Karpas-422 (cell line): ENCODE results near the gene UBE2L6. TPM values are rescaled to one million over a fixed set of nuclear protein-coding genes. Genes with fewer than 3 reads are reported as not detected.

Source experiments
- DNase-seq: peaks from one replicate; pipeline ENCODE4 v3.0.0-alpha.2; 2015
- H2AFZ ChIP-seq: fragments of 200-600 bp; sonication (generic); 2 replicates; pipeline ENCODE4 v1.6.1; 2014; ENCODE audit warnings: antibody characterized with exemption, low read length, mixed read lengths
- H3K27ac ChIP-seq: fragments of 200-600 bp; sonication (generic); 2 replicates; pipeline ENCODE4 v1.5.1; 2014; ENCODE audit warnings: mild to moderate bottlenecking, low read length, moderate library complexity
- H3K27me3 ChIP-seq: fragments of 200-600 bp; sonication (generic); 2 replicates; pipeline ENCODE4 v1.6.1; 2014; ENCODE audit warnings: low read length, mixed read lengths
- H3K36me3 ChIP-seq: fragments of 200-600 bp; sonication (generic); 2 replicates; pipeline ENCODE4 v1.6.1; 2014; ENCODE audit warnings: low read length, mixed read lengths; ENCODE audit not compliant: insufficient read depth
- H3K4me1 ChIP-seq: fragments of 200-600 bp; sonication (generic); 2 replicates; pipeline ENCODE4 v1.6.1; 2014; ENCODE audit warnings: mild to moderate bottlenecking, low read length, mixed read lengths
- H3K4me2 ChIP-seq: fragments of 200-600 bp; sonication (generic); 2 replicates; pipeline ENCODE4 v1.6.1; 2014; ENCODE audit warnings: low read length, low read depth, mild to moderate bottlenecking; ENCODE audit not compliant: poor library complexity, severe bottlenecking
- H3K4me3 ChIP-seq: fragments of 200-600 bp; sonication (generic); 2 replicates; pipeline ENCODE4 v1.5.1; 2014; ENCODE audit warnings: mild to moderate bottlenecking, antibody characterized with exemption, low read length, mixed read lengths
- H3K79me2 ChIP-seq: fragments of 200-600 bp; sonication (generic); 2 replicates; pipeline ENCODE4 v1.6.1; 2014; ENCODE audit warnings: mild to moderate bottlenecking, low read length, mixed read lengths
- H3K9ac ChIP-seq: fragments of 200-600 bp; sonication (generic); 2 replicates; pipeline ENCODE4 v1.6.0; 2014; ENCODE audit warnings: low read length
- H3K9me2 ChIP-seq: fragments of 200-600 bp; sonication (generic), shearing (Covaris generic); replicated peaks from 2 replicates; pipeline ENCODE4 v1.6.0; 2014; ENCODE audit warnings: mild to moderate bottlenecking, low read length, moderate library complexity; ENCODE audit not compliant: insufficient read depth
- H3K9me3 ChIP-seq: fragments of 300-700, 200-600 bp; sonication (generic); 2 replicates; pipeline ENCODE4 v1.6.1; 2014; ENCODE audit warnings: low read length, mixed read lengths
- H4K20me1 ChIP-seq: fragments of 200-600 bp; sonication (generic); 2 replicates; pipeline ENCODE4 v1.6.1; 2014; ENCODE audit warnings: mild to moderate bottlenecking, antibody characterized with exemption, low read length, low read depth; ENCODE audit not compliant: insufficient read depth
- small RNA-seq: library from RNA; depleted of rRNA; stranded (forward); fragments of <200 nt; gene quantifications from one replicate; pipeline ENCODE3, GENCODE V24; 2014
- total RNA-seq: library from RNA; depleted of rRNA; stranded (reverse); fragments of >200 nt; shearing (Covaris generic); gene quantifications from 2 replicates; pipeline ENCODE4 v1.2.3, GENCODE V29; 2014; ENCODE audit warnings: low replicate concordance; rRNA removed

UBE2L6 gene
- total RNA-seq, 1 experiment from 2014 or later: 129 TPM

GRCh38 chr11:57508341-57509170 lies 58.9 kb downstream of the UBE2L6 start:
- Histone ChIP-seq H2AFZ (no peak overlapping the region), H3K36me3 (peaks cover 23% of the 10 kb centered on the region), H3K4me2 (no peak overlapping the region), H4K20me1 (peaks cover 6% of the 10 kb centered on the region; the same call in 1 of the 2 replicates), H3K9ac (no peak overlapping the region), H3K9me3 (no peaks in the 10 kb centered on the region), H3K4me3 (no peak overlapping the region), H3K4me1 (peaks cover 37% of the 10 kb centered on the region), H3K27me3 (no peaks in the 10 kb centered on the region), H3K27ac (no peak overlapping the region; the same call in 1 of the 2 replicates), H3K79me2 (peaks cover 77% of the 10 kb centered on the region), H3K9me2 (no peaks in the 10 kb centered on the region)
- DNase-seq: no peak

- Histone ChIP-seq H3K27me3 (no peaks in the 10 kb centered on the region), H3K4me1 (peaks cover 17% of the 10 kb centered on the region), H3K79me2 (peaks cover 68% of the 10 kb centered on the region), H3K9me3 (no peaks in the 10 kb centered on the region), H3K9me2 (no peaks in the 10 kb centered on the region), H3K27ac (no peak overlapping the region), H4K20me1 (peaks cover 11% of the 10 kb centered on the region; the same call in 1 of the 2 replicates), H3K36me3 (peaks cover 23% of the 10 kb centered on the region), H3K4me3 (no peak overlapping the region), H2AFZ (no peak overlapping the region), H3K4me2 (no peak overlapping the region), H3K9ac (no peak overlapping the region)
- DNase-seq: no peak
Measured at GRCh38 chr11:57506522-57506921, 61.0 kb downstream of the UBE2L6 start.

GRCh38 chr11:57504511-57504910 lies 63.0 kb downstream of the UBE2L6 start:
- Histone ChIP-seq H3K9ac (no peak overlapping the region), H2AFZ (no peak overlapping the region), H4K20me1 (peaks cover 24% of the 10 kb centered on the region; the same call in 1 of the 2 replicates), H3K9me2 (no peaks in the 10 kb centered on the region), H3K79me2 (peaks cover 56% of the 10 kb centered on the region), H3K36me3 (peaks cover 38% of the 10 kb centered on the region), H3K9me3 (no peaks in the 10 kb centered on the region), H3K4me2 (no peak overlapping the region), H3K27me3 (no peaks in the 10 kb centered on the region), H3K27ac (no peak overlapping the region), H3K4me1 (peaks cover 4% of the 10 kb centered on the region; the same call in 1 of the 2 replicates), H3K4me3 (no peak overlapping the region)
- no peak for DNase-seq

GRCh38 chr11:57502870-57503269 lies 64.6 kb downstream of the UBE2L6 start:
- no peak overlapping the region for H3K4me3 ChIP-seq
- H2AFZ ChIP-seq: no peak overlapping the region
- H3K27me3 ChIP-seq: no peaks in the 10 kb centered on the region
- H3K9me2 ChIP-seq: no peaks in the 10 kb centered on the region
- peaks cover 24% of the 10 kb centered on the region; the same call in 1 of the 2 replicates for H4K20me1 ChIP-seq
- peaks cover 43% of the 10 kb centered on the region for H3K79me2 ChIP-seq
- H3K9me3 ChIP-seq: no peaks in the 10 kb centered on the region
- no peak overlapping the region for H3K4me2 ChIP-seq
- H3K9ac ChIP-seq: no peak overlapping the region
- H3K27ac ChIP-seq: no peak overlapping the region
- no peak for DNase-seq
- peaks cover 34% of the 10 kb centered on the region for H3K36me3 ChIP-seq
- H3K4me1 ChIP-seq: no peaks in the 10 kb centered on the region

GRCh38 chr11:57502376-57502775 lies 65.1 kb downstream of the UBE2L6 start:
- H3K4me3 ChIP-seq: no peak overlapping the region
- H3K27ac ChIP-seq: no peak overlapping the region
- DNase-seq: no peak
- no peaks in the 10 kb centered on the region for H3K9me2 ChIP-seq
- peaks cover 39% of the 10 kb centered on the region for H3K79me2 ChIP-seq
- no peaks in the 10 kb centered on the region for H3K9me3 ChIP-seq
- no peaks in the 10 kb centered on the region for H3K4me1 ChIP-seq
- H4K20me1 ChIP-seq: peaks cover 24% of the 10 kb centered on the region; the same call in 1 of the 2 replicates
- no peak overlapping the region for H3K4me2 ChIP-seq
- peaks cover 34% of the 10 kb centered on the region for H3K36me3 ChIP-seq
- no peaks in the 10 kb centered on the region for H3K27me3 ChIP-seq
- H2AFZ ChIP-seq: no peak overlapping the region
- no peak overlapping the region for H3K9ac ChIP-seq

- Histone ChIP-seq H3K27me3 (no peaks in the 10 kb centered on the region), H3K4me3 (no peak overlapping the region), H3K9me2 (no peaks in the 10 kb centered on the region), H3K9ac (no peak overlapping the region), H3K79me2 (peaks cover 36% of the 10 kb centered on the region), H2AFZ (no peak overlapping the region), H3K27ac (no peak overlapping the region), H3K36me3 (peaks cover 34% of the 10 kb centered on the region), H3K9me3 (no peaks in the 10 kb centered on the region), H4K20me1 (peaks cover 24% of the 10 kb centered on the region; the same call in 1 of the 2 replicates), H3K4me2 (no peak overlapping the region), H3K4me1 (no peaks in the 10 kb centered on the region)
- no peak for DNase-seq
Measured at GRCh38 chr11:57501953-57502352, 65.5 kb downstream of the UBE2L6 start.

Small RNAs within 50 kb of the gene (small RNA-seq; reads per million reads assigned to genes)
- gene RN7SL605P: not detected

Other genes with a start within 250 kb of the UBE2L6 start
- gene TNKS1BP1, start 242.7 kb downstream of the UBE2L6 start, total RNA-seq: 11.6 and 21.9 TPM in 2 replicates
- gene SSRP1, start 231.8 kb downstream of the UBE2L6 start, total RNA-seq: 79.9 and 111 TPM in 2 replicates
- not detected in 2 replicates for gene P2RX3, start 229.3 kb downstream of the UBE2L6 start, total RNA-seq
- not detected in 2 replicates for gene PRG3, start 186.5 kb downstream of the UBE2L6 start, total RNA-seq
- not detected in 2 replicates for gene PRG2, start 177.0 kb downstream of the UBE2L6 start, total RNA-seq
- 56.6 and 69.3 TPM in 2 replicates for gene SLC43A3, start 140.6 kb downstream of the UBE2L6 start, total RNA-seq
- gene RTN4RL2, start 107.1 kb downstream of the UBE2L6 start, total RNA-seq: 0.07 TPM in 1 of 2 replicates, not detected in the other
- 238 and 244 TPM in 2 replicates for gene SLC43A1, start 52.0 kb downstream of the UBE2L6 start, total RNA-seq
- gene TIMM10, start 36.9 kb downstream of the UBE2L6 start, total RNA-seq: 48.0 and 49.8 TPM in 2 replicates
- not detected in 2 replicates for gene SMTNL1, start 30.1 kb downstream of the UBE2L6 start, total RNA-seq
- gene SERPING1, start 30.0 kb upstream of the UBE2L6 start, total RNA-seq: not detected in 2 replicates
- not detected in 2 replicates for gene YPEL4, start 82.2 kb upstream of the UBE2L6 start, total RNA-seq
- gene CLP1, start 90.1 kb upstream of the UBE2L6 start, total RNA-seq: 16.9 and 22.4 TPM in 2 replicates
- gene ZDHHC5, start 100.4 kb upstream of the UBE2L6 start, total RNA-seq: 38.6 and 41.2 TPM in 2 replicates
- gene MED19, start 144.5 kb upstream of the UBE2L6 start, total RNA-seq: 12.5 and 12.8 TPM in 2 replicates
- gene TMX2, start 144.9 kb upstream of the UBE2L6 start, total RNA-seq: 53.3 and 91.2 TPM in 2 replicates
- 112 and 172 TPM in 2 replicates for gene SELENOH, start 173.8 kb upstream of the UBE2L6 start, total RNA-seq
- gene BTBD18, start 184.1 kb upstream of the UBE2L6 start, total RNA-seq: not detected in 2 replicates
- gene CTNND1, start 194.1 kb upstream of the UBE2L6 start, total RNA-seq: 5.7 and 6.0 TPM in 2 replicates